GM20431 (cell line): ENCODE measurements around the gene CHIC1.
"Not testable (repeated sequence)": the region's sequence is repeated elsewhere in the genome, so short reads cannot be mapped to it uniquely, and the experiment has no call there.

Experiments used
- in situ Hi-C: fragments of 300-500 bp; cut with MseI, MboI; formaldehyde crosslinking; loops from one replicate; pipeline ENCODE4 v1.15.0; 2020; ENCODE audit warnings: low sequenced_read_pairs; ENCODE audit not compliant: unreplicated experiment

Gene CHIC1

GRCh38 chrX:73707014-73707413 lies 144.0 kb downstream of the CHIC1 start:
- in situ Hi-C loops, result not testable (repeated sequence)

- in situ Hi-C loops, result no loop called here
These were observed 165.6 kb downstream of the CHIC1 start for GRCh38 chrX:73728602-73729001.
